SK-N-SH (cell line): ENCODE measurements around the gene CERS6. TPM values are rescaled to one million over a fixed set of nuclear protein-coding genes. Genes with fewer than 3 reads are reported as not detected.
"Not testable (repeated sequence)": the region's sequence is repeated elsewhere in the genome, so short reads cannot be mapped to it uniquely, and the experiment has no call there.

Experiments used
- CTCF ChIA-PET: fragments of 300-600, 350-600 bp; formaldehyde crosslinking; extraction: SDS; loops from one replicate; lab custom pipeline; 2021; lab: Yijun Ruan, JAX
- POLR2A ChIA-PET: fragments of 350-600 bp; sonication (Branson Sonifier 250); formaldehyde crosslinking; extraction: SDS; loops from one replicate; lab custom pipeline; 2020; ENCODE audit warnings: antibody characterized with exemption, inconsistent platforms; lab: Yijun Ruan, JAX
- DNase-seq: peaks from one replicate; pipeline ENCODE4 v3.0.0; 2012
- H2AFZ ChIP-seq: fragments of 200-600 bp; sonication (generic); 2 replicates; pipeline ENCODE4 v1.8.1; 2016; ENCODE audit warnings: antibody characterized with exemption, mild to moderate bottlenecking, low read depth
- H3F3A ChIP-seq: fragments of 200-600 bp; sonication (generic); replicated peaks from 2 replicates; pipeline ENCODE3; 2016; ENCODE audit warnings: antibody characterized with exemption, mild to moderate bottlenecking; ENCODE audit not compliant: insufficient read depth
- H3K27ac ChIP-seq, 2 experiments: fragments of 200-500 bp in 1 of 2; fragments of 200-600 bp in 1 of 2; sonication (Bioruptor generic) in 1 of 2; sonication (generic), shearing (Covaris generic) in 1 of 2; 2 replicates each; pipeline versions ENCODE4 v1.5.1 to v1.6.1; 2014 to 2016; ENCODE audit warnings: low read depth in 2 of 2, inconsistent platforms in 1 of 2, low read length in 1 of 2, mild to moderate bottlenecking in 1 of 2, mixed read lengths in 1 of 2
- H3K27me3 ChIP-seq: fragments of 200-600 bp; sonication (generic), shearing (Covaris generic); 2 replicates; pipeline ENCODE4 v1.6.1; 2016; ENCODE audit warnings: mixed run types; ENCODE audit not compliant: insufficient read depth
- H3K36me3 ChIP-seq, 2 experiments: fragments of 200-500 bp in 1 of 2; fragments of 200-600 bp in 1 of 2; sonication (Bioruptor generic) in 1 of 2; sonication (generic) in 1 of 2; replicated peaks in 1 of 2; 2 replicates each; pipeline versions ENCODE3 to v1.5.1; 2014 to 2016; ENCODE audit warnings: low read length in 1 of 2, mild to moderate bottlenecking in 1 of 2; ENCODE audit not compliant: insufficient read depth in 2 of 2, control insufficient read depth in 1 of 2
- H3K4me1 ChIP-seq, 2 experiments: fragments of 200-500 bp in 1 of 2; fragments of 200-600 bp in 1 of 2; sonication (Bioruptor generic) in 1 of 2; sonication (generic), shearing (Covaris generic) in 1 of 2; 2 replicates each; pipeline versions ENCODE4 v1.5.1 to v1.6.1; 2014 to 2016; ENCODE audit warnings: low read depth in 1 of 2, low read length in 1 of 2, mixed run types in 1 of 2; ENCODE audit not compliant: insufficient read depth in 2 of 2, control insufficient read depth in 1 of 2
- H3K4me2 ChIP-seq: fragments of 200-600 bp; sonication (generic), shearing (Covaris generic); 2 replicates; pipeline ENCODE4 v1.6.1; 2017; ENCODE audit warnings: mixed run types
- H3K4me3 ChIP-seq, 2 experiments: fragments of 200-500 bp in 1 of 2; fragments of 200-600 bp in 1 of 2; sonication (Bioruptor generic) in 1 of 2; sonication (generic), shearing (Covaris generic) in 1 of 2; 2 replicates each; pipeline versions ENCODE4 v1.5.1 to v1.8.1; 2014 to 2016; ENCODE audit warnings: low read depth in 2 of 2, inconsistent platforms in 1 of 2, low read length in 1 of 2, mild to moderate bottlenecking in 1 of 2, mixed read lengths in 1 of 2, moderate library complexity in 1 of 2
- H3K79me2 ChIP-seq: fragments of 200-600 bp; sonication (generic); 2 replicates; pipeline ENCODE4 v1.8.1; 2017; ENCODE audit warnings: mild to moderate bottlenecking; ENCODE audit not compliant: insufficient read depth
- H3K9ac ChIP-seq: fragments of 200-600 bp; sonication (generic); 2 replicates; pipeline ENCODE4 v1.6.1; 2017; ENCODE audit warnings: mixed run types
- H3K9me2 ChIP-seq: fragments of 200-600 bp; sonication (generic); 2 replicates; pipeline ENCODE4 v1.6.1; 2017; ENCODE audit warnings: mixed run types
- H3K9me3 ChIP-seq: fragments of 200-600 bp; sonication (generic); 2 replicates; pipeline ENCODE4 v1.6.1; 2017; ENCODE audit warnings: mixed run types, mild to moderate bottlenecking, moderate library complexity
- H4K20me1 ChIP-seq: fragments of 200-600 bp; sonication (generic); 2 replicates; pipeline ENCODE4 v1.6.1; 2017; ENCODE audit warnings: mild to moderate bottlenecking, mixed run types; ENCODE audit not compliant: insufficient read depth
- CHD2 ChIP-seq: fragments of 150-350 bp; IDR thresholded peaks from 2 replicates; pipeline ENCODE4 v1.6.1; 2018; ENCODE audit warnings: low read length; ENCODE audit not compliant: partially characterized antibody
- EZH2phosphoT487 ChIP-seq: fragments of 200-600 bp; sonication (generic); IDR thresholded peaks from 2 replicates; pipeline ENCODE4 v1.6.1; 2017; ENCODE audit warnings: low read depth, mixed run types, mild to moderate bottlenecking, antibody characterized with exemption, moderate library complexity, borderline replicate concordance
- FOXJ3 ChIP-seq: sonication (generic); formaldehyde crosslinking; IDR thresholded peaks from 2 replicates; pipeline ENCODE4 v1.5.1; 2020; ENCODE audit warnings: mild to moderate bottlenecking, missing genetic modification reagents
- FOXM1 ChIP-seq: IDR thresholded peaks from 2 replicates; pipeline ENCODE4 v1.4.0; 2012; ENCODE audit warnings: low read depth, mild to moderate bottlenecking
- GATA2 ChIP-seq: sonication (generic); formaldehyde crosslinking; IDR thresholded peaks from 2 replicates; pipeline ENCODE4 v1.5.0; 2020; ENCODE audit warnings: mild to moderate bottlenecking, missing genetic modification reagents
- JUND ChIP-seq: IDR thresholded peaks from 2 replicates; pipeline ENCODE4 v1.4.0; 2012
- MXI1 ChIP-seq: IDR thresholded peaks from 2 replicates; pipeline ENCODE4 v1.6.1; 2012; ENCODE audit warnings: mild to moderate bottlenecking, low read depth, low read length, improper control_type of control experiment
- NRF1 ChIP-seq: IDR thresholded peaks from 2 replicates; pipeline ENCODE4 v1.6.1; 2012; ENCODE audit warnings: low read depth, mild to moderate bottlenecking, low read length
- PBX3 ChIP-seq: IDR thresholded peaks from 2 replicates; pipeline ENCODE4; 2012
- SIN3A ChIP-seq: IDR thresholded peaks from 2 replicates; pipeline ENCODE4 v1.6.1; 2012; ENCODE audit warnings: low read depth, mild to moderate bottlenecking, low read length, moderate library complexity, borderline replicate concordance
- SMC3 ChIP-seq: IDR thresholded peaks from 2 replicates; pipeline ENCODE4 v1.6.1; 2012; ENCODE audit warnings: low read depth, low read length, improper control_type of control experiment
- TAF1 ChIP-seq: IDR thresholded peaks from 2 replicates; pipeline ENCODE4 v1.6.1; 2012; ENCODE audit warnings: low read depth, mild to moderate bottlenecking, low read length, moderate library complexity, borderline replicate concordance
- TCF12 ChIP-seq: IDR thresholded peaks from 2 replicates; pipeline ENCODE4 v1.4.0; 2012
- TEAD4 ChIP-seq: IDR thresholded peaks from 2 replicates; pipeline ENCODE4 v1.4.0; 2012; ENCODE audit warnings: mild to moderate bottlenecking, borderline replicate concordance; ENCODE audit not compliant: insufficient read depth
- USF1 ChIP-seq: IDR thresholded peaks from 2 replicates; pipeline ENCODE4 v1.4.0; 2012; ENCODE audit warnings: low read depth, borderline replicate concordance
- USF2 ChIP-seq: fragments of 150-350 bp; IDR thresholded peaks from 2 replicates; pipeline ENCODE4 v1.6.1; 2017; ENCODE audit warnings: antibody characterized with exemption, low read length, low read depth, borderline replicate concordance
- ZBTB33 ChIP-seq: IDR thresholded peaks from 2 replicates; pipeline ENCODE4 v1.4.0; 2012; ENCODE audit warnings: low read depth, borderline replicate concordance
- WGBS: methylation state at CpG from one replicate; pipeline ENCODE4 v1.1.6; 2017; ENCODE audit warnings: low lambda C conversion rate; 5-methylcytosine and 5-hydroxymethylcytosine counted together
- polyA plus RNA-seq, 3 experiments: library from polyadenylated mRNA; depleted of rRNA; stranded (reverse); fragments of >200 nt; gene quantifications; 2 replicates each; pipeline ENCODE4 v1.2.3, GENCODE V29; 2012

The CERS6 gene
- polyA plus RNA-seq, 1 of the 3 experiments (the other 2 are of a cell fraction): 1.8 TPM

GRCh38 chr2:168766600-168766999 is 310.5 kb downstream of the CERS6 start:
- WGBS: 67% methylated on average over 2 of the region's 2 CpGs

GRCh38 chr2:168767258-168767657 is 311.2 kb downstream of the CERS6 start:
- no peak for DNase-seq
- no peaks in the 10 kb centered on the region for H4K20me1 ChIP-seq
- 72% methylated on average over 1 of the region's 1 CpG for WGBS
- TF ChIP-seq SIN3A (no peak), SMC3 (no peak), MXI1 (no peak), GATA2 (CRISPR knock-in tag) (no peak), USF1 (no peak), CHD2 (no peak), TCF12 (no peak), JUND (no peak), NRF1 (no peak), FOXJ3 (no peak), PBX3 (no peak)
- TF ChIP-seq, all 33 proteins: peak for 0
- Histone ChIP-seq H3K27ac (no peak overlapping the region), H3K9me2 (no peaks in the 10 kb centered on the region), H3K9ac (no peak overlapping the region), H3K4me1 (peaks cover 2 to 7% of the 10 kb centered on the region in 2 experiments; a peak in 2 of 4 replicates), H2AFZ (no peak overlapping the region), H3K4me3 (no peak overlapping the region), H3F3A (no peaks in the 10 kb centered on the region), H3K27me3 (no peaks in the 10 kb centered on the region), H3K9me3 (no peaks in the 10 kb centered on the region), H3K4me2 (no peak overlapping the region), H3K36me3 (peaks cover 0 to 5% of the 10 kb centered on the region in 2 experiments), H3K79me2 (no peaks in the 10 kb centered on the region)
- POLR2A ChIA-PET: no interaction called here
- CTCF ChIA-PET: no interaction called here

More at GRCh38 chr2:168766600-168766999, 310.5 kb downstream of the CERS6 start:
- Histone ChIP-seq H3K27ac (no peak overlapping the region), H3K79me2 (no peaks in the 10 kb centered on the region), H3K9ac (no peak overlapping the region), H2AFZ (no peak overlapping the region), H3K4me2 (no peak overlapping the region), H3K36me3 (peaks cover 0 to 5% of the 10 kb centered on the region in 2 experiments), H4K20me1 (no peaks in the 10 kb centered on the region), H3K4me3 (no peak overlapping the region), H3K9me3 (no peaks in the 10 kb centered on the region), H3K9me2 (no peaks in the 10 kb centered on the region), H3F3A (no peaks in the 10 kb centered on the region), H3K4me1 (peaks cover 2 to 7% of the 10 kb centered on the region in 2 experiments; a peak in 2 of 4 replicates), H3K27me3 (no peaks in the 10 kb centered on the region)
- POLR2A ChIA-PET: no interaction called here
- CTCF ChIA-PET: no interaction called here
- DNase-seq: no peak
- TF ChIP-seq ZBTB33 (no peak), FOXM1 (no peak), TCF12 (no peak), TAF1 (no peak), EZH2phosphoT487 (no peak), CHD2 (no peak), TEAD4 (no peak), USF2 (no peak)

GRCh38 chr2:168768357-168768756 is 312.3 kb downstream of the CERS6 start:
- H3K4me1 ChIP-seq, POLR2A ChIA-PET, H3K36me3 ChIP-seq, H3K27ac ChIP-seq, CTCF ChIA-PET, H4K20me1 ChIP-seq, H3K4me3 ChIP-seq, H3K4me2 ChIP-seq, H3K9ac ChIP-seq, H3K27me3 ChIP-seq, H3K9me2 ChIP-seq, H3K9me3 ChIP-seq, H3K79me2 ChIP-seq, H2AFZ ChIP-seq, DNase-seq, H3F3A ChIP-seq: not testable (repeated sequence)
- 90% methylated on average over 6 of the region's 6 CpGs for WGBS
